Measurements from ENCODE around the gene TBC1D7. TPM values are rescaled to one million over a fixed set of nuclear protein-coding genes. Genes with fewer than 3 reads are reported as not detected.

TBC1D7 gene
- total RNA-seq, 1 experiment from 2014 or later, result 29.2 TPM

DNA sequence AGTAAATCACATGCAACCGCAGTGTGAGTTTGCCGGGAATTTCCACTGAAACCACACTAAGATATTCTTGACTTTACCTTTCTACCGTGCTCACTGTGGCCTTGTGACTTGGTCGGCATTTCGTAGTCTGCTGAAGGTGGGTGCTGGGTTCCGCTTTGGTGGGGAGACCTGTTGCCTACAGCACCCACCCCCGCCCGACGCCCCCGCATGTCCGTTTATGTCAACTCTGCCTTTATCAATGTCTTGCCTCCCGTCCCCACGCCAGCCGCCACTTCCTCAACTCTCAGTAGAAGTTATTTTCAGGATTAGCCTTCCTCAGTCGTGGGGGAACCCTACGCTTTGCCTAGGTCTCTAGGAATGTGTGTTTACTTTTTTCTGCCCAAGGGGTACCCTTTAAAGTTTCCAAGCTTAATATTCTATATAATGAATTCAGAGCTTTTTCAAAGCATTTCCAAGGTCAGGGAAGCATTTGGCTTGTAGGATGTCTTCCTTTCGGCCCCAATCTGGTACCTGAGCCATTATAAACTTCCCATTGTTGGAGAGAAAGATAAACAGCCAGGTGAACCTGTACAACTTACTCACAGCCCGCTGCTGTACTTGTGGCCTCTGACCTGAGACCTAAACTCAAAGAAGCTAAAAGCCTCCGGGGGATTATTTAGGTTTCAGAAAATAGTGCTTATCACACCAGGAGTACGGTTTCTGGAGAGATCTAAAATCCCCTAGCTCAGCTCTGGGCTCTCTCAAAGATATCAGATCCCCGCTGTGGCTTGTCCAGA is 54.2 kb downstream of the TBC1D7 start:
- no peaks in the 10 kb centered on the region for H4K20me1 ChIP-seq (ENCODE audit: insufficient read depth)
- DNase-seq, result no peak
- no peaks in the 10 kb centered on the region for H3K27me3 ChIP-seq (ENCODE audit: insufficient read depth, low read depth)
- H3K9me3 ChIP-seq (ENCODE audit: insufficient read depth, low read depth), result no peaks in the 10 kb centered on the region
- no peaks in the 10 kb centered on the region for H3K36me3 ChIP-seq (ENCODE audit: low read depth)
- no peak overlapping the region for H2AFZ ChIP-seq
- H3F3A ChIP-seq (ENCODE audit: insufficient read depth, low read depth), result no peaks in the 10 kb centered on the region
- H3K27ac ChIP-seq, result no peak overlapping the region
- H3K9me2 ChIP-seq (ENCODE audit: insufficient read depth), result no peaks in the 10 kb centered on the region
- no TSS peak for BruUV-seq (replicated peaks)
- ChIA-PET POLR2A (ENCODE audit: unreplicated experiment) (interaction anchor here (0.6 kb wide), 1 partner anchor 276 kb away, joined by 3 read pairs; no protein-coding TSS in a partner anchor), CTCF (no interaction called here)
- H3K4me1 ChIP-seq (replicated peaks; ENCODE audit: insufficient read depth), result peaks cover 9% of the 10 kb centered on the region
- no peak overlapping the region for H3K4me3 ChIP-seq
- H3K4me2 ChIP-seq, result no peak overlapping the region
- intact Hi-C loops (cut with micrococcal nuclease; ENCODE audit: unreplicated experiment), result no loop called here
- H3K79me2 ChIP-seq (ENCODE audit: low read depth), result no peaks in the 10 kb centered on the region
- no peak for TF ChIP-seq EZH2 (IDR thresholded peaks at IDR 0.05; ENCODE audit: low read depth)
- TF ChIP-seq, protein P1, sequence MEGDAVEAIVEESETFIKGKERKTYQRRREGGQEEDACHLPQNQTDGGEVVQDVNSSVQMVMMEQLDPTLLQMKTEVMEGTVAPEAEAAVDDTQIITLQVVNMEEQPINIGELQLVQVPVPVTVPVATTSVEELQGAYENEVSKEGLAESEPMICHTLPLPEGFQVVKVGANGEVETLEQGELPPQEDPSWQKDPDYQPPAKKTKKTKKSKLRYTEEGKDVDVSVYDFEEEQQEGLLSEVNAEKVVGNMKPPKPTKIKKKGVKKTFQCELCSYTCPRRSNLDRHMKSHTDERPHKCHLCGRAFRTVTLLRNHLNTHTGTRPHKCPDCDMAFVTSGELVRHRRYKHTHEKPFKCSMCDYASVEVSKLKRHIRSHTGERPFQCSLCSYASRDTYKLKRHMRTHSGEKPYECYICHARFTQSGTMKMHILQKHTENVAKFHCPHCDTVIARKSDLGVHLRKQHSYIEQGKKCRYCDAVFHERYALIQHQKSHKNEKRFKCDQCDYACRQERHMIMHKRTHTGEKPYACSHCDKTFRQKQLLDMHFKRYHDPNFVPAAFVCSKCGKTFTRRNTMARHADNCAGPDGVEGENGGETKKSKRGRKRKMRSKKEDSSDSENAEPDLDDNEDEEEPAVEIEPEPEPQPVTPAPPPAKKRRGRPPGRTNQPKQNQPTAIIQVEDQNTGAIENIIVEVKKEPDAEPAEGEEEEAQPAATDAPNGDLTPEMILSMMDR (conservative IDR thresholded peaks at IDR 0.05), result no peak

DNA sequence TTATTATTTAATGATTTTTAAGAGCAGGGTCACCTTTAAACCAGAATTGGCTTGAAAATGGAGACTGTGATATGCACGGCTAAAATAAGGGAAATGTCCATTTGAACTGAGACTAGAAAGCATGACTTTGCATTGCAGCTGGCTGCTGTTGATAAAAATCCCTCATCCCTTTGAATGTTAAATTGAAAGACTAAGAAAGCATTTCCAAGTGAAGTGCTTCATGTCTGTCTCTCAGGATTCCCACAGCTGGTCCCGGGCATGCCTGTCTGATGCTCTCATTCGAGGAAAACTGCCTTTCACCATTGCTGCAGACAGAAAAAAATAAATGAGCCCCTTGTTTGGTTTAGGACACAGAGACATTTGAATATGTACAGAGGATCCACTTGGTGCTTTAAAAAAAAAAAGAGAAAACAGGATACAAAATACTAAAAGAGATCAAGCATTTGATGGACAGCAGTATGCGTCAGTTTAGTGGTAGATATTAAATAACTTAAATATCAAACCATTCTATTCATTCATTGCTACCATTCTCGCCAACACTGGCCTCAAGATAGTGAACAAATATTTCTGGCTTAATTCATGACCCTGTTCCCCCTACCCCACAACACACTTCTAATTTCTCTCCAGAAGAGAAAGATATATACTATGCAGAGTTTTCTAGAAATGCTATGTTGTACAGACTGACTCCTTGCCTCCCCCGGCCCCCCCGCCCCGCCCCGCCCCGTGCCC is 55.0 kb downstream of the TBC1D7 start:
- Histone ChIP-seq H3K27ac (no peak overlapping the region), H3K4me2 (no peak overlapping the region), H4K20me1 (ENCODE audit: insufficient read depth) (no peaks in the 10 kb centered on the region), H3F3A (ENCODE audit: insufficient read depth, low read depth) (peaks cover 6% of the 10 kb centered on the region; the same call in 1 of the 2 replicates), H3K27me3 (ENCODE audit: insufficient read depth, low read depth) (no peaks in the 10 kb centered on the region), H3K9me3 (ENCODE audit: insufficient read depth, low read depth) (no peaks in the 10 kb centered on the region), H3K79me2 (ENCODE audit: low read depth) (no peaks in the 10 kb centered on the region), H3K36me3 (ENCODE audit: low read depth) (no peaks in the 10 kb centered on the region), H3K4me3 (no peak overlapping the region), H2AFZ (no peak overlapping the region), H3K4me1 (replicated peaks; ENCODE audit: insufficient read depth) (peaks cover 17% of the 10 kb centered on the region), H3K9me2 (ENCODE audit: insufficient read depth) (no peaks in the 10 kb centered on the region)
- no peak for DNase-seq
- no TSS peak for BruUV-seq (replicated peaks)
- intact Hi-C loops (cut with micrococcal nuclease; ENCODE audit: unreplicated experiment), result no loop called here
- POLR2A ChIA-PET (ENCODE audit: unreplicated experiment), result no interaction called here
- CTCF ChIA-PET, result no interaction called here
- TF ChIP-seq, protein P1 (conservative IDR thresholded peaks at IDR 0.05), result no peak
- TF ChIP-seq EZH2 (IDR thresholded peaks at IDR 0.05; ENCODE audit: low read depth), result no peak

DNA sequence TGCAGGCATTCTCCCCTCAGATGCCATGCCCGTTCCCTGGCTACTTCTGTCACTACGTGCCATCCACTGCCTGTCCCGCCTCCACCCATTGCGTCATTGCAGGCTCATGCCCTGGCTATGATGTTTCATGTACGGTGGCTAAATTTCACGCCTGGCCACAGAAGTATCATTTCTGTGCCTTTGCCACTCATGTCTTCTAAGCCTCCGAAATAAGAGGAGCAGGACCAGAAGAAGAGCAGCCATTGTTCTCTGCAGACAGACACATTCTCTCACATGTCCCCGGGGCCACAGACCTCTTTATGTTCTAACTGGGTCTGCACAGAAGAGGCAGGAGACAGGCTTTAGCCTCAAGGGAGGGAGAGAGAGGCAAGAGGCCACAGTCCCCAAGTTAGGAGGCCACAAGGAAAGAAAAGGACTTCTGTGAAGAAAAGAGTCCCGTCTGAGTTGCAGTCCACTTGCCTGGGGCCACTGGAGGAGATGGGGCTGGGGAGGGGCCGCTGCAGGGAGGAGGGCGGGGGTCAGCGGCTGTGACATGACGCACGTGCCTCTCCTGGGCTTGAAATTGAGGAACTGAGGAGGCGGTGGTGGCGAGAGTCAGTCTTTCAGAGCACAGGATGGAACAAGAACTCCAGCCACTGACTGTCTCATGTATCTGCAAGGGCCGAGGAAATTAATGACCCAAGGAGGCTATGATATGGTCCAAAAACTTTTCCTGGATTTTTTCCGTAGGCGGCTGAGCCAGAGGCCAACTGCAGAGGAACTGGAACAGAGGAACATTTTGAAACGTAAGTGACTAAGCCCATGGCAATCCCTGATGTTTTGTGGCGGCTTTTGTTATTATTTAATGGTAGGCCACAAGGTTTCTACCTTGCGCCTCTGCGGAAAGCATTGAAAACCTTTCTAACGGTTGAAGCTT is 55.9 kb downstream of the TBC1D7 start:
- Histone ChIP-seq H3K4me1 (replicated peaks; ENCODE audit: insufficient read depth) (peaks cover 26% of the 10 kb centered on the region), H3K9me2 (ENCODE audit: insufficient read depth) (no peaks in the 10 kb centered on the region), H3K4me2 (no peak overlapping the region), H3K9me3 (ENCODE audit: insufficient read depth, low read depth) (no peaks in the 10 kb centered on the region), H3K4me3 (no peak overlapping the region), H4K20me1 (ENCODE audit: insufficient read depth) (no peaks in the 10 kb centered on the region), H3K79me2 (ENCODE audit: low read depth) (no peaks in the 10 kb centered on the region), H3K27ac (no peak overlapping the region), H3K27me3 (ENCODE audit: insufficient read depth, low read depth) (no peaks in the 10 kb centered on the region), H3K36me3 (ENCODE audit: low read depth) (no peaks in the 10 kb centered on the region), H3F3A (ENCODE audit: insufficient read depth, low read depth) (peaks cover 6% of the 10 kb centered on the region; the same call in 1 of the 2 replicates), H2AFZ (no peak overlapping the region)
- BruUV-seq (replicated peaks), result no TSS peak
- DNase-seq, result no peak
- ChIA-PET CTCF (no interaction called here), POLR2A (ENCODE audit: unreplicated experiment) (no interaction called here)
- TF ChIP-seq EZH2 (IDR thresholded peaks at IDR 0.05; ENCODE audit: low read depth), result no peak
- TF ChIP-seq, protein P1 (conservative IDR thresholded peaks at IDR 0.05), result no peak
- intact Hi-C loops (cut with micrococcal nuclease; ENCODE audit: unreplicated experiment), result no loop called here

Measured in PC-9 (cell line).